Uterus (tissue), 4 donors: Measurements from ENCODE around the gene LNPK. TPM values are rescaled to one million over a fixed set of nuclear protein-coding genes. Genes with fewer than 3 reads are reported as not detected.
"Not testable (repeated sequence)": the region's sequence is repeated elsewhere in the genome, so short reads cannot be mapped to it uniquely, and the experiment has no call there.

Experiments used
- DNase-seq, 2 donors: peaks; one replicate each; pipeline ENCODE4 v3.0.0-alpha.2; 2019 to 2020
- H3K27ac ChIP-seq, 2 donors: fragments of 200-600 bp; sonication (generic); 1 replicate in 1 of 2; 2 replicates in 1 of 2; pipeline ENCODE4 v1.5.1; 2016 to 2018
- H3K27me3 ChIP-seq, 2 donors: fragments of 200-600 bp; sonication (generic); one replicate each; pipeline ENCODE4 v1.5.1; 2018 to 2019; ENCODE audit warnings: control low read depth in 1 of 2
- H3K36me3 ChIP-seq, 2 donors: fragments of 200-600 bp; sonication (generic); one replicate each; pipeline ENCODE4 v1.5.1; 2019; ENCODE audit warnings: control low read depth in 1 of 2
- H3K4me1 ChIP-seq, 2 donors: fragments of 200-600 bp; sonication (generic); one replicate each; pipeline ENCODE4 v1.5.1; 2018 to 2019; ENCODE audit warnings: control low read depth in 1 of 2
- H3K4me3 ChIP-seq, 2 donors: fragments of 200-600 bp; sonication (generic); 1 replicate in 1 of 2; 2 replicates in 1 of 2; pipeline ENCODE4 v1.5.1; 2018 to 2019; ENCODE audit warnings: mild to moderate bottlenecking in 1 of 2
- H3K9me3 ChIP-seq, 2 donors: fragments of 200-600 bp; sonication (generic); one replicate each; pipeline ENCODE4 v1.5.1; 2019; ENCODE audit warnings: control low read depth in 1 of 2
- CTCF ChIP-seq, 4 experiments: fragments of 200-600 bp in 2 of 4; fragments of 450-650 bp in 2 of 4; sonication (generic) in 2 of 4; IDR thresholded peaks; one replicate each; pipeline ENCODE4 v1.5.1; 2016 to 2019; ENCODE audit warnings: antibody characterized with exemption in 4 of 4, mild to moderate bottlenecking in 2 of 4, moderate library complexity in 1 of 4
- POLR2A ChIP-seq, 2 donors: fragments of 450-650 bp; IDR thresholded peaks; one replicate each; pipeline ENCODE4 v1.6.1; 2016; ENCODE audit warnings: antibody characterized with exemption in 2 of 2, mild to moderate bottlenecking in 1 of 2, moderate library complexity in 1 of 2
- intact Hi-C: fragments of 100-400 bp; cut with DNase I; formaldehyde crosslinking; loops from one replicate; pipeline ENCODE4 v1.15.1; 2023; ENCODE audit warnings: low total_unique reads
- total RNA-seq, 4 donors: library from RNA; depleted of rRNA in 3 of 4; stranded (reverse); fragments of >200 nt in 3 of 4; gene quantifications; one replicate each; pipeline versions ENCODE4 v1.1.0 to v1.2.4, GENCODE V29; 2014 to 2023
- donor health status: DM: yes; HTN: yes; CAD: no.

The LNPK gene
- total RNA-seq, 4 donors from 2014 or later: 5.1 to 66.4 (median 25.2) TPM

DNA sequence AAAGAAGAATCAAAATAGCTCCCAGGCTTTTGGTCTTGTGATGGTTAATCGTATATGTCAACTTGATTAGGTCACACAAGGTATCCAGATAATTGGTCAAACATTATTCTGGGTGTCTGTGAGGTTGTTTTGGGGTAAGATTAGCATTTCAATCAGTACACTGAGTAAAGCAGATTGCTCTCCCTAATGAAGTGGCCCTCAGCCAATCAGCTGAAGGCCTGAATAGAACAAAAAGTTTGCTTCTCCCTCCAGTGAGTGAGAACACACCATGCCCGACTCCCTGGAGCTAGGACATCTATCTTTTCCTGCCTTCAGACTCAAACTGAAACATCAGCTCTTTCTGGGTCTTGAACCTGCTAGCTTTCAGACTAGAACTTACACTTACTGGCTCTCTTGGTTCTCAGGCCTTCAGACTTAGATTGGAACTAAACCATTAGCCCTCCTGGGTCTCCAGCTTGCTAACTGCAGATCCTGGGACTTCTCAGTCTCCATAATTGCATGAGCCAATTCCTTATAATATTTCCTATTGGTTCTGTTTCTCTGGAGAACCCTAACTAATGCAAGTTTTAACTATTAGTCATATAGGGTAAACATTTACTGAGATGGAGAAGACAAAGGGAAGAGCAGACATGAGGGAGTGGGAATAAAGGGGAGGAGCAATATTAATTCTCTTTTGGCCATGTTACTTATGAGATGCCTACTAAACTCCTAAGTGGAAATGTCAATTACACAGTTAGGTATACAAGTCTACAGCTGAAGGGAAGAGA, 25.5 kb downstream of the LNPK start:
- intact Hi-C loops: no loop called here
- no peak overlapping the region for H3K4me3 ChIP-seq
- H3K9me3 ChIP-seq: no peaks in the 10 kb centered on the region
- no peak for DNase-seq
- H3K4me1 ChIP-seq: no peaks in the 10 kb centered on the region
- no peak for TF ChIP-seq CTCF (IDR thresholded peaks at IDR 0.05)
- TF ChIP-seq POLR2A (IDR thresholded peaks at IDR 0.05): no peak
- no peak overlapping the region for H3K27ac ChIP-seq
- H3K27me3 ChIP-seq: no peaks in the 10 kb centered on the region
- H3K36me3 ChIP-seq: no peaks in the 10 kb centered on the region

- Histone ChIP-seq H3K27ac (no peak overlapping the region), H3K4me3 (no peak overlapping the region), H3K27me3 (no peaks in the 10 kb centered on the region), H3K36me3 (no peaks in the 10 kb centered on the region), H3K4me1 (no peaks in the 10 kb centered on the region), H3K9me3 (no peaks in the 10 kb centered on the region)
- intact Hi-C loops: no loop called here
- DNase-seq: no peak
- no peak for TF ChIP-seq CTCF (IDR thresholded peaks at IDR 0.05)
- no peak for TF ChIP-seq POLR2A (IDR thresholded peaks at IDR 0.05)
Observed at GRCh38 chr2:175973373-175973772, 28.7 kb downstream of the LNPK start.

DNA sequence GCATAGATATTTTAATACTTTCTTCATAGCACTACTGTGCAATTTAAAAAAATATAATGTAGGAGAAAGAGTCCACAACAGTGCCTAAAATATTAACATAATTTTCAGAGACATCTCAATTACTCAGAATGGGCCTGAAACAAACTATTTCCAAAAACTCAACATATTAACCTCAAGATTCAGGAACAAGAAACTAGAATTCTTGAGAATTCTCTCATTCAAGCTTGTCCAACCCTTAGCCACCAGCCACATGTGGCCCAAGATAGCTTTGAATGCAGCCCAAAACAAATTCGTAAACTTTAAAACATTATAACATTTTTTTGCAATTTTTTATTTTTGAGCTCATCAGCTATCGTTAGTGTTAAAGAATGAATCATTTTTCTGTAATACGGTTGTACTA, 35.2 kb downstream of the LNPK start:
- Histone ChIP-seq H3K27ac (no peak overlapping the region), H3K4me3 (no peak overlapping the region), H3K36me3 (no peaks in the 10 kb centered on the region), H3K9me3 (no peaks in the 10 kb centered on the region), H3K4me1 (no peaks in the 10 kb centered on the region), H3K27me3 (no peaks in the 10 kb centered on the region)
- intact Hi-C loops: no loop called here
- TF ChIP-seq CTCF (IDR thresholded peaks at IDR 0.05): no peak
- TF ChIP-seq POLR2A (IDR thresholded peaks at IDR 0.05): no peak
- no peak for DNase-seq

DNA sequence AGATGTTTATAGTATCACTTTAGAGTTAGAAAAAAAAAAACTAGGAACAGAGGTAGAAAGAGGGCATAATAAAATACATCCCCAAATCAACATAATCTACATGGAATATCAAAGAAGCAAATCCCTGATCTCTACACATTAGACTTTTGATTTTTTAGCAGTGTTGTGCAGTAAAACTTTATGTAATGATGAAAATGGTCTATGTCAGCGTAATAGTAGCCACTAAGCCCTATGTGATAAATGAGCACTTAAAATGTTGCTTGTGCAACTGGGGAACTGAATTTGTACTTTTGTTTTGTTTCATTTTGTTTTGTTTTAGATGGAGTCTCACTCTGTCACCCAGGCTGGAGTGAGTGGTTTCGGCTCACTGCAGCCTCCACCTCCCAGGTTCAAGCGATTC, 36.3 kb downstream of the LNPK start:
- Histone ChIP-seq H3K9me3 (no peaks in the 10 kb centered on the region), H3K27me3 (no peaks in the 10 kb centered on the region), H3K27ac (no peak overlapping the region), H3K4me1 (no peaks in the 10 kb centered on the region), H3K4me3 (no peak overlapping the region), H3K36me3 (no peaks in the 10 kb centered on the region)
- intact Hi-C loops: no loop called here
- TF ChIP-seq POLR2A (IDR thresholded peaks at IDR 0.05): no peak
- DNase-seq: no peak

GRCh38 chr2:175964195-175964594, 37.9 kb downstream of the LNPK start:
- Histone ChIP-seq H3K4me3 (no peak overlapping the region), H3K9me3 (no peaks in the 10 kb centered on the region), H3K27ac (no peak overlapping the region), H3K4me1 (no peaks in the 10 kb centered on the region), H3K36me3 (no peaks in the 10 kb centered on the region), H3K27me3 (no peaks in the 10 kb centered on the region)
- intact Hi-C loops: no loop called here
- DNase-seq: no peak
- TF ChIP-seq CTCF (IDR thresholded peaks at IDR 0.05): no peak
- TF ChIP-seq POLR2A (IDR thresholded peaks at IDR 0.05): no peak

- H3K9me3 ChIP-seq, H3K36me3 ChIP-seq, H3K4me1 ChIP-seq, H3K27ac ChIP-seq, intact Hi-C loops, DNase-seq, H3K4me3 ChIP-seq, H3K27me3 ChIP-seq: not testable (repeated sequence)
Observed at GRCh38 chr2:175963171-175963570, 38.9 kb downstream of the LNPK start.
